Measurements from ENCODE around the gene KIF1A.

The KIF1A gene

DNA sequence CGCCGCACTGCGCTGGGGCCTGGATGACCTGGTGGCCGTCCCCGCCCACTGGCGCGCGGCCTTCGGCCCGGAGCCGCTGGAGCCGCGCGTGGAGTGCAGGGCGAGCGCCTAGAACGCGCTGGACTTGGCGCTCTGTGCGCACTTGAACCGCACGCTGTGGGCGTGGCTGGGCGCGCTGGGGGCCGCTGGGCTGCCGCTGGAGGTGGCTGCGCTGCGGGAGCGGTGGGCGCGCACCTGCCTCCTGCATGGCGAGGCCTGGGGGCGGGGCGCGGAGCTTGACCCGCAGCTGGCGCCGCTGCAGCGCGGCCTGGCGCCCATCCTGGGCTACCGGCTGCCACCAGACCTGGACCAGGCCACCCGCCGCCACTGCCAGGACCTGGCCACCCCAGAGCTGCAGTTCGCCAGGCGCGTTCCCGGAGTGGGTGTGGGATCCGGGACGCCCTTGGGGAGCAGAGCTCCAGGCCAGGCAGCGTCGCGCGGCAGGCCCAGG is 147.3 kb downstream of the KIF1A start:
- no peak for DNase-seq (ENCODE audit: low read depth, low spot score)
- no peak overlapping the region for H3K27ac ChIP-seq

DNA sequence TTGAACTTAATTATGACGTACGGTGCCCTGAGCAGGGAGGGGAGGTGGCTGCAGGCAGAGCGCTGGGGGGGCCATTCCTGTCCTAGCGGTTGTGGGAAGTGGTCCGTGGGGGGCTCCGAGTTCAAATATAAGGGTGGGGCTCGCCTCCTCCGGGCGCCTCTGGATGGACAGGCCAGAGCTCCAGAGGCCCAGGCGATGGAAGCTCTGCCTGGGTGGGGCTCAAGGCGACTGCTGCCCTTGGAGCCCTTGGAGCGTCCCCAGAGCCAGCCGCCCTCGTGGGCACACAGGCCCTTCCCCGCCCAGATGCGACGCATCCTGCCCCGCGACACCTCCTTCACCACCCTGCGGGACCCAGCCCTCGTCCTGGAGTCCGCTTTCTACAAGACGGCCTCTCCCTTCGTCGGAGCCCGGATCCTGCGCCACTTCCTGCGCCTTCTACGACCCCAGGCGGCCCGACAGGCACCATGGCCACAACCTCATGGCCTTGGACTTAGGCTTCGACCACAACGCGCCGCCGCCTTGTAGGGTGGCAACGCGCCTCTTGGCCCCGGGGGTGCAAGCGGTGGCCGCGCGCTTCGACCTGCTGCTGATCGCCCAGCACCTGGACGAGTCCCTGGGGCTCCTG is 147.8 kb downstream of the KIF1A start:
- H3K27ac ChIP-seq, result no peak overlapping the region
- no peak for DNase-seq (ENCODE audit: low read depth, low spot score)

DNA sequence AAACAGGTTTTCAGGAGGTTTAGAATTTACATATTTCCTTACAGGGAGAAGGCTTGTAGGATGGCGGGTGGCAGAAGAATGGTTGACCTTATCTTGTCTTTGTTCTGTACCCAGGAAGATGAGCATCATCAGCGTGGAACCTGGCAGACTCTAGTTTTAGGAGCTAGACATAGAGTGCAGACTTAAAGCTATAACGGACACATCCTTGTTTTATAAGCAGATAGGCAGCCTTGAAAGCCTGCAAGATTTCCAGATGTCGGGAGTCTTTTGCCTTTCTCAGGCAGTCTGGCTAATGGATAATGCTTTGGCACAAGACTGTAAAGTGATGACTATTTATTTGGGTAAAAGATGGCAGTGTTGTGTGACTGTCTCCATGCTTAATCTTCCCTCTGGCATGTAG is 149.1 kb downstream of the KIF1A start:
- DNase-seq (ENCODE audit: low read depth, low spot score), result no peak
- H3K27ac ChIP-seq, result no peak overlapping the region

DNA sequence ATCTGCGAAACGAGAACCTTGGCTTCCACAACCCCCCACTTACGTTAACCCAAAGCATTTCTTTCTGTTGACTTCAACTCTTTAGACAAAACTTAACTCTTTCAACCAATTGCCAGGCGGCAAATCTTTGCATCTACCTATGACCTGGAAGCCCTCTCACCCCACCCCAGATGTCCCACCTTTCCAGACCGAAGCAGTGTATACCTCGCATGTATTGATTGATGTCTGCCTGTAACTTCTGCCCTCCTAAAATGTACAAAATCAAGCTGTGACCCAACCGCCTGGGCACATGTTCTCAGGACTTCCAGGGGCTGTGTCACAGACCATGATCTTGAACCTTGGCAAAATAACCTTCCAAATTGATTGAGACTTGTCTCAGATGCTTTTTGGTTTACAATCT is 149.6 kb downstream of the KIF1A start:
- DNase-seq (ENCODE audit: low read depth, low spot score), result no peak
- H3K27ac ChIP-seq, result no peak overlapping the region

DNA sequence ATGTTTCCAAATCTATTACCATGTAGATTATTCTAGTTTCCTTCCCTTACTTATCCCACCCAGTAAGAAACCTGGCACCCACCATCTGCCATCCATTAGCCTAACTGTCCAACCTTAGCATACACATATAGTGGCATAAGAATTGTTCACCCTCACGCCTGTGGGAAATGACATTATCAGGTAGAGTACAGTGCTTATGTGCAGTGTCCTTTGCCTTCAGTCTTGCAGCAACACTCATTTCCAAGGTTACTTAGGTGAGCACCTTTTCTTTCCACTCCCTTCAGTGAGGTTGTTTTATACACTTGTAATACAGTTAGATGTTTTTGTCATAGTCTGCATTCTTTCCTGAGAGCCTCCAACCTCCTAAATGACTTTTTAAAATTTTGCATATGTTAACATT is 155.4 kb downstream of the KIF1A start:
- no peak overlapping the region for H3K27ac ChIP-seq

More for the DNA sequence above, 155.4 kb downstream of the KIF1A start:
- DNase-seq (ENCODE audit: low read depth, low spot score), result no peak
